ENCODE measurements around the gene GFY. TPM values are rescaled to one million over a fixed set of nuclear protein-coding genes. Genes with fewer than 3 reads are reported as not detected.

Gene GFY
- total and polyA plus RNA-seq, 2 donors (not counting 3 experiments of a cell fraction or from before 2014, with no cell fraction given) = not detected

DNA sequence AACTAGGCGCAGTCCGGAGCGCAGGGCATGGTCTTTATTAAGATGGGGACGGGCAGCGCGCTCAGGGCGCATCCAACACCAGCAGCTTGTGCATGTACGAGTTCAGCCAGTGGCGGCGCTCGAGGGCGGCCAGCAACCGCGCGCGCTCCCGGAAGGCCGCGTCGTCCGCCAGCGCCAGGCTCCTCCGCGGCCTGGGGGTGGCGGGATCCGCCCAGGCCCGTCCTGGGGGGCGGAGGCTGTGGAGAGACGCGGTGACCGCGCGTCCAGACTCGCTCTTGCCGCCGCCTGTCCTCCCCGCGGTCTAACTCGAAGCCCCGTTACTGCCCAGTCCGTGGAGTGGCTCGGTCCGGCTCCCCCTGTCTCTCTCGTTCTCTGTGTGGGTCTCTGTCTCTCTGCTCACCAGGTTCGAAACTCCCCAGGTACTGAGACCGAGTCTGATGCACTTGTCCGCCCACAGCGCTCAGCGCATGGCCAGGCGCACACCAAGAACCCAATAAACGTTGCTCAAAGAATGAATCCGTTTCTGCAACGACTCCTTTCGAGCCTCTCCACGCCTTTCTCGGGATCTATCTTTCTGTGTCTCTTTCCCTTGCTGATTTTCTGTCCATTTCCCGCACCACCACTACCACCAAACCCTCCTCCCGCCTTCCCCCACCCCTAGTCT, 2.6 kb upstream of the GFY start:
- Histone ChIP-seq H3K4me1 (ENCODE audit: control insufficient read depth, extremely low read depth, insufficient read depth, low read length) (no peaks in the 10 kb centered on the region), H3K27ac (ENCODE audit: insufficient read depth, low read depth, low read length) (no peak overlapping the region), H4K20me1 (replicated peaks; ENCODE audit: control insufficient read depth, extremely low read depth, insufficient read depth, low read length) (no peaks in the 10 kb centered on the region), H3K27me3 (ENCODE audit: control insufficient read depth in 2 of 2, insufficient read depth in 2 of 2, low read length in 2 of 2) (peaks cover 69 to 91% of the 10 kb centered on the region in 2 experiments), H2AFZ (ENCODE audit: low read depth, low read length) (peak overlapping the region; percentile 15), H3K4me3 (replicated peaks in 1 of 3; ENCODE audit: insufficient read depth in 1 of 3, low read depth in 1 of 3, low read length in 3 of 3) (no peak overlapping the region), H3K36me3 (ENCODE audit: control insufficient read depth in 2 of 2, extremely low read depth in 1 of 2, insufficient read depth in 2 of 2, low read length in 2 of 2) (no peaks in the 10 kb centered on the region), H3K4me2 (ENCODE audit: insufficient read depth, low read length) (no peak overlapping the region), H3K9ac (replicated peaks; ENCODE audit: extremely low read depth, insufficient read depth, low read length) (no peak overlapping the region), H3K9me3 (replicated peaks; ENCODE audit: control insufficient read depth, insufficient read depth, low read length) (no peaks in the 10 kb centered on the region), H3K79me2 (ENCODE audit: control insufficient read depth, insufficient read depth, low read length) (no peaks in the 10 kb centered on the region), H3K9me1 (replicated peaks; ENCODE audit: control insufficient read depth, extremely low read depth, insufficient read depth, low read length) (no peaks in the 10 kb centered on the region)
- ChIA-PET POLR2A (no interaction called here), CTCF (interaction anchor here (1.0 kb wide), 1 partner anchor 11 kb away, joined by 3 read pairs; no protein-coding TSS in a partner anchor)
- TF ChIP-seq, protein P1, sequence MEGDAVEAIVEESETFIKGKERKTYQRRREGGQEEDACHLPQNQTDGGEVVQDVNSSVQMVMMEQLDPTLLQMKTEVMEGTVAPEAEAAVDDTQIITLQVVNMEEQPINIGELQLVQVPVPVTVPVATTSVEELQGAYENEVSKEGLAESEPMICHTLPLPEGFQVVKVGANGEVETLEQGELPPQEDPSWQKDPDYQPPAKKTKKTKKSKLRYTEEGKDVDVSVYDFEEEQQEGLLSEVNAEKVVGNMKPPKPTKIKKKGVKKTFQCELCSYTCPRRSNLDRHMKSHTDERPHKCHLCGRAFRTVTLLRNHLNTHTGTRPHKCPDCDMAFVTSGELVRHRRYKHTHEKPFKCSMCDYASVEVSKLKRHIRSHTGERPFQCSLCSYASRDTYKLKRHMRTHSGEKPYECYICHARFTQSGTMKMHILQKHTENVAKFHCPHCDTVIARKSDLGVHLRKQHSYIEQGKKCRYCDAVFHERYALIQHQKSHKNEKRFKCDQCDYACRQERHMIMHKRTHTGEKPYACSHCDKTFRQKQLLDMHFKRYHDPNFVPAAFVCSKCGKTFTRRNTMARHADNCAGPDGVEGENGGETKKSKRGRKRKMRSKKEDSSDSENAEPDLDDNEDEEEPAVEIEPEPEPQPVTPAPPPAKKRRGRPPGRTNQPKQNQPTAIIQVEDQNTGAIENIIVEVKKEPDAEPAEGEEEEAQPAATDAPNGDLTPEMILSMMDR (IDR thresholded peaks at IDR 0.05; ENCODE audit: extremely low read depth in 1 of 2, insufficient read depth in 1 of 2, low read depth in 1 of 2, low read length in 2 of 2) = peak; percentile 25 to 55
- TF ChIP-seq POLR2A (IDR thresholded peaks at IDR 0.05; ENCODE audit: low read depth, low read length) = no peak
- peak; percentile 80 for TF ChIP-seq EZH2 (IDR thresholded peaks at IDR 0.05; ENCODE audit: borderline replicate concordance, low read depth, low read length, severe bottlenecking)
- no TSS peak for BruUV-seq (replicated peaks)
- peak; percentile 28 for DNase-seq (ENCODE audit: low read depth, low spot score)
- intact Hi-C loops (cut with micrococcal nuclease) (no loop called here), dilution Hi-C loops (cut with MboI; ENCODE audit: extremely low pct_ligation_motif_present, low sequenced_read_pairs) (no loop called here)
- FAIRE-seq = peak; percentile 26

Data from endothelial cell of umbilical vein (primary cell).